Left ventricle myocardium superior (tissue), 1 donor: ENCODE results near the gene CXCL14. TPM values are rescaled to one million over a fixed set of nuclear protein-coding genes. Genes with fewer than 3 reads are reported as not detected.

Source experiments
- ATAC-seq: fragments of 200-7000 bp; cut with Tn5 transposase; one replicate; pipeline ENCODE4 v1.9.1; 2020; ENCODE audit warnings: mild to moderate bottlenecking, moderate library complexity
- DNase-seq: peaks from one replicate; pipeline ENCODE4 v3.0.0-alpha.2; 2020
- intact Hi-C: fragments of 100-400 bp; cut with micrococcal nuclease; formaldehyde crosslinking; loops from one replicate; pipeline ENCODE4 v1.11.0; 2022
- total RNA-seq: library from RNA; stranded (reverse); fragmentation: NEBNext Ultra II Directional; extraction: Animal tissue kit (Norgen Biotek cat#: 25700); gene quantifications from one replicate; pipeline ENCODE4 v1.2.1, GENCODE V29; 2021
- donor health status: DM: no; HTN: yes; CAD: no; lungs with severe emphysema.

The CXCL14 gene
- total RNA-seq, 1 donor from 2014 or later = 1.3 TPM

GRCh38 chr5:135551593-135552447, 27.0 kb downstream of the CXCL14 start:
- ATAC-seq (peak; percentile 83), DNase-seq (peak; percentile 60)
- intact Hi-C loops = loop anchor here (5.0 kb wide), 1 partner anchor 85 kb away; no protein-coding TSS in a partner anchor

DNA sequence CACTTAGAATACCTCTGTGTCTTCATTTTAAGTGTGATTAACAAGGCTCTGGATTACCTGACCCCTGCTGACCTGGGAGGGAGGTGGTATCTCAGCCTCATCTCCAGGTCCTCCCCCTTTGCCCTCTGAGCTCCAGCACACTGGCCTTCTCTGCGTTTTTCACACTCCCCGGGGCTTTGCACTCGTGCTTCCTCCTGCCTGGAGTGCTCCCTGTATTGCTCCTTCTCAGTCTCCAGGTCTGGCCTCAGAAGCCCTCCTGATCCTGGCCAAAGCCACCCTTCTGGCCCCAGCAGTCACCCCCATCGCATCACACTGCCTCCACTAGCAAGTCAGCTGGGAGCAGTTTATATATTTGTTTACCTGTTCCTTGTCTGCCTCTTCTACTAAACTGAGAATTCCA, 29.4 kb downstream of the CXCL14 start:
- intact Hi-C loops = no loop called here
- ATAC-seq (no peak), DNase-seq (no peak)

DNA sequence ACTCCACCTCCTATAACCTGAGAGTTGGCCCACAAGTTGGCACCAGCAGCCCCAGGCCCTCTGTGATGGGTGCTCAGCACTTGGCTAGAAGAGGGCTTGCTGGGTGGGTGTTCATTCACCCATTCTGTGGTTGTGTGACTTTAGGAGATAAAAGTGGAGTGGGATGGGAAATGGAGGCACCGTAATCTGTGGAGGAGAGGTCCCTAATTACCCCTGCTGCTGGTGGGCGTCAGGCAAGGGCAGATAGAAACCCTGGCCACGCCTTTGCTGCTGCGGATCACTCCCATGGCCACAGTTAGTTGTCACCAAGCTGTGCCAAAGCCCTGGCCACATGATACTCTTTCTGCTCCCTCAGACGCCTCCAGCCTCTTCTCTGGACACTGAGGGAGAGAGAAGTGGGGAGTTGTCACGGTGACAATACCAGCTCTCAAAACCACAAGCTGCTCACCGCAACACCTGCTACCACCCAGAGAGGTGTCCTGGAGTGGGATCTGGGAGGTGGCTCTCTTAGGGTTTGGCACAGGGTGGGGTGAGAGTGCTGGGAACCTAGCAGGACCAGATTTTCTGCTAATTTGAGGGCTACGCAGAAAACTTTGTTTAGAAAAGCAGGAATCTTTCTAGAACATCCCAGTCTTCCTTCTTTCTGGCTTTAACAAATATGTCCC, 31.1 kb downstream of the CXCL14 start:
- ATAC-seq (no peak), DNase-seq (no peak)
- intact Hi-C loops = no loop called here

DNA sequence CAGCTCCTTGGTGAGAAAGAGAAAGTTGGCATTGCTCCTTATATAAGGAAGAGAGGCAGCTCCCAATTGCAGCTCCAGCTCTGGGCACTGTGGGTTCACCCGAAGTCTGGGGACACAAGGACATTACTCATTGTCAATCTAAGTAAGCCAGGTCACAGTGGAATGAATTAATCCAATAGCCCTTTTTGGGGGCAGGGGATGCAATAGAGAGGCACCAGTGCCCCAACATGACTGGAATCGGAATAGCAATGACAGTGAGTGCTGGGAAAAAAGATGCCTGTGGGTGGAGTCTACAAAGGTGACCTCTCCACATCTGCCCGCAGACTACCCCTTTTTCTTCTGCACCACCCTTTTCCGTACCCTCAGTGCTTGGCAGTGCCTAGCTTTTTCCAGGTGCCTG, 31.9 kb downstream of the CXCL14 start:
- DNase-seq = no peak
- ATAC-seq = no peak
- intact Hi-C loops = no loop called here

- ATAC-seq = no peak
- no peak for DNase-seq
- intact Hi-C loops = no loop called here
Measured at GRCh38 chr5:135546101-135546500, 32.7 kb downstream of the CXCL14 start.

DNA sequence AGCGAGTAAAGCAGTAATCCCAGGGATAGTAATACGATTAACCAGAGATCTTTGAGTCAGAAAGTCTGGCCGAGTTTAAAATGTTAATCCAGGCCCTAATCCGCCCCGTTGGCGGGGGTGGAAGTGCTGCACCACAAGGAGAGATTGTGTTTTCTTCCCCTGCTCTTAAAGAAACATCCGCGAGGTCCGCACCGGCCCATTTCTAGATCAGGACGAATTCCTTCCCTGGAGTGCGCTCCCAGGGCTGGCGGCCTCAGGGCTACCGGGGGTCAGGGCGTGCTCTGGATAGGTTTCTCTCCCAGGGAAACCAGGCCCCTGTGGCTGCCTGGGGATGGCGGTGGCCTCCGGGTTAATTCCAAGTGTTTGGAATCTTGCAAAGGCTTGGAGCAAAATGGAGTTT, 33.7 kb downstream of the CXCL14 start:
- intact Hi-C loops = no loop called here
- ATAC-seq = no peak
- no peak for DNase-seq

GRCh38 chr5:135543485-135544304, 35.1 kb downstream of the CXCL14 start:
- peak; percentile 38 for DNase-seq
- intact Hi-C loops = no loop called here
- peak; percentile 45 for ATAC-seq

- intact Hi-C loops = no loop called here
- no peak for DNase-seq
- no peak for ATAC-seq
Measured at GRCh38 chr5:135543001-135543484, 35.7 kb downstream of the CXCL14 start.

DNA sequence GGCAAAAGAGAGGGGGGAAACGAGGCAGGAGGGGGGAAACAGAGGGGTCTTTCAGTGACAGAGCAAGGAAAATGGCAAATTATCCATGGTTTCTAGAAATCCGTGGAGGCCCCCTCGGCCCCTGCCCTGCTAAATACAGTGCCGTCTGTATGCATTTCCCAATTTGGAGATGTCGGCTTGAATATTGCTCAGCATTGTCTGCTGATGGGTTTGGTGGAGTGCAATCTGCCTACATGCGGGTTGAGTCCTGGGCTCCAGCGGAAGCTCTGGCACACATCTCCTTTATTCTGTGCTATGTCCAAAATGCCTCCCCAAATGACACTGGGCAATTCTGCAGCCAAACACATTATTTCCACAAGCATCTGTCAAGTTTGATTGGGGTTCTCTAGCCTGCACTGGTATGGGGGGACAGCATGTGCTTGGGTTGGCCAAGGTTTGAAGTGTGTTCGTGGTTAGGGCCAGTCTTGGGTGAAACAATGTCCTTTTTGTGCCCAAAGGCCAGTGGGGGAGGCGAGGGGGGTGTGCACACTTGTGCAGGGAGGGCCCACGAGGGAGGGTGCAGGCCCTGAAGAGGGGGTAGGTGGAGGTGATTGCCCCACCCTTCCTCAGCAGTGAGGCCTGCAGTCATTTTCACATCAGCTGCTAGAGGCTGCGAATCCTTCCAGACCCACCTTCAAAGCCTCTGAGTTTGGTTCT, 36.8 kb downstream of the CXCL14 start:
- intact Hi-C loops = no loop called here
- ATAC-seq (no peak), DNase-seq (no peak)

DNA sequence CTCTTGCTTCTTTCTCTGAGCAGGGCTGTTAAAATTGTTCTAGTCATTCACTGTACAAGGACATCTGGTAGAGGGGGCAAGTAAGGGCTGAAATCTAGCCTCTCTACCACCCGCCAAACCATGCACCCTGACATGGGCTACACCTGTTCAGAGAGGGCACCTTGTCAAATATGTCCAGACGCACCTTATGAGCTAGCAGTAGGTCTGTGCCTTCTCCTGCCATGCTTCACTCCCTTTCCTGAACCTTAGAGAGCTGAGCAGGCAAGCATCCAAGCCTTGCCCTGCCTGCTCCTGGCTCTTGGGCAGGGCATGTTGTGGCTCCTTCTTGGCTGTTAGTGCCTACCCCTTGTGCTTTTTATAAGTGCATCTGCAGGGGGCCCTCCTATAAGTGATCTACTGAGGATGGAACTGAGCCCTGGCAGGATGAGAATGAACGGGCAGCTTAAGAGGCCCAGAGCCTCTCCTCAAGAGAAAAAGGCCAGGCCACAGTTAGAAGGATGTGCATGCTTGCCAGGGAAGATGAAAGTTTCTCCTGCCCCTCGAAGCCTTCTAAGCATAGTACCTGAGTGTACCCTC, 39.3 kb downstream of the CXCL14 start:
- ATAC-seq (no peak), DNase-seq (no peak)
- intact Hi-C loops = no loop called here

- intact Hi-C loops = no loop called here
- no peak for DNase-seq
- ATAC-seq = no peak
Measured at GRCh38 chr5:135538261-135538660, 40.5 kb downstream of the CXCL14 start.

DNA sequence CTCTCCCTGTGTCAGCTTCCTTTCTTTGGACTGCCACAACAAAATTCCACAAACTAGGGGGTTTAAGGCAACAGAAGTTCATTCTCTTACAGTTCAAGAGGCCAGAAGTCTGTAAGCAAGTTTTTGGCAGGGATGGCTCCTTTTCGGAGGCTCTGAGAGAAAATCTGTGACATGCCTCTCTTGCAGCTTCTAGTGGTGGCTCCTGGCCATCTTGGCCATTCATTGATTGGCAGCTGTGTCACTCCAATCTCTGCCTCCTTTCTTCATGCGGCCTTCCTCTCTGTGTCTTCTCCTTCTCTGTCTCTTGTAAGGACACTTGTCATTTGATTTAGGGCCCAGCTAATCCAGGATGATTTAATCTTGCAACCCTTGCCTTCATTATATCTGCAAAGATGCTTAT, 41.0 kb downstream of the CXCL14 start:
- intact Hi-C loops = no loop called here
- no peak for ATAC-seq

GRCh38 chr5:135537271-135537670, 41.5 kb downstream of the CXCL14 start:
- intact Hi-C loops = no loop called here
- DNase-seq (no peak), ATAC-seq (no peak)

More for the DNA sequence above, 41.0 kb downstream of the CXCL14 start:
- DNase-seq = no peak

- intact Hi-C loops = no loop called here
- DNase-seq = no peak
- no peak for ATAC-seq
Measured at GRCh38 chr5:135535820-135536801, 42.7 kb downstream of the CXCL14 start, which contains the start of gene NEUROG1. TSS of gene NEUROG1 (minus strand) at chr5:135535964. CDS start at chr5:135535690, 274 bp downstream.

- DNase-seq (no peak), ATAC-seq (no peak)
- intact Hi-C loops = no loop called here
Measured at GRCh38 chr5:135535420-135535819, 43.4 kb downstream of the CXCL14 start.

GRCh38 chr5:135534609-135535419, 44.0 kb downstream of the CXCL14 start:
- ATAC-seq = no peak

DNA sequence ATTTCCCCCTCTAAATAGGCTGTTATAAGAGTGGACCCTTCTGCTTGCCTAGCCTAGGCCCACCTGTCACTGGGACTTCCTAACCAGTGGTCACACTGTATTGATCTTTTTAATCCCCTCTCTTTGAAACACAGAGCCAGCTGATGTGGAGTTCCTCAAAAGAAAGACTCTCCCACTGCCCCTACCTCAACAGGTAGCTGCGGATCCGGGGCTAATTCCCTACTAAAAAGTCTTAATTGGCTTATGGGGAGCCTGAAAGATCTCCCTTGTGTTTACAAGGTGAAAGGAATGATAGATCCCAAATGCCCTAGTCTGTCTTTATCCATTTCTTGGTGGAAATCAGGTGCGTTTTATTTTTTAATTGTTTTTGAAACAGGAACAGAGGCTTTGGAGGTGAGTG, 45.0 kb downstream of the CXCL14 start:
- no peak for DNase-seq
- no peak for ATAC-seq
- intact Hi-C loops = no loop called here

More at GRCh38 chr5:135534609-135535419, 44.0 kb downstream of the CXCL14 start:
- intact Hi-C loops = no loop called here
- DNase-seq = no peak
